ENCODE data around the gene CIAO2A.
A peak's percentile ranks its signal among the peaks of the same experiment; 100 is the strongest.

The CIAO2A gene

GRCh38 chr15:64093627-64094417 lies at the start of gene CIAO2A:
CIAO2A (minus strand) TSS chr15:64093838; CDS start chr15:64093768, 70 bp downstream.
- peak within 1 kb of the TSS; percentile 83 for H3K4me3 ChIP-seq (ENCODE audit: low read depth, low read length)
- TF ChIP-seq POLR2A (IDR thresholded peaks at IDR 0.05; ENCODE audit: extremely low read depth, insufficient read length) (peak; percentile 83), MYC (IDR thresholded peaks at IDR 0.05; ENCODE audit: low read depth, low read length) (no peak; the same call in 1 of the 2 replicates), CTCF (IDR thresholded peaks at IDR 0.05; ENCODE audit: low read depth, low read length) (no peak), MAX (IDR thresholded peaks at IDR 0.05; ENCODE audit: low read depth, low read length) (peak; percentile 60)
- peak; percentile 100 for DNase-seq (ENCODE audit: low read depth)

GRCh38 chr15:64143276-64143675 lies 49.6 kb upstream of the CIAO2A start:
- H3K4me3 ChIP-seq (ENCODE audit: low read depth, low read length), result no peak overlapping the region
- TF ChIP-seq MAX (IDR thresholded peaks at IDR 0.05; ENCODE audit: low read depth, low read length) (no peak), MYC (IDR thresholded peaks at IDR 0.05; ENCODE audit: low read depth, low read length) (no peak), CTCF (IDR thresholded peaks at IDR 0.05; ENCODE audit: low read depth, low read length) (no peak), POLR2A (IDR thresholded peaks at IDR 0.05; ENCODE audit: extremely low read depth, insufficient read length) (no peak)
- DNase-seq (ENCODE audit: low read depth), result no peak

GRCh38 chr15:64141798-64142512 lies 48.3 kb upstream of the CIAO2A start:
- DNase-seq (ENCODE audit: low read depth), result no peak
- TF ChIP-seq MAX (IDR thresholded peaks at IDR 0.05; ENCODE audit: low read depth, low read length) (no peak), POLR2A (IDR thresholded peaks at IDR 0.05; ENCODE audit: extremely low read depth, insufficient read length) (no peak), CTCF (IDR thresholded peaks at IDR 0.05; ENCODE audit: low read depth, low read length) (no peak), MYC (IDR thresholded peaks at IDR 0.05; ENCODE audit: low read depth, low read length) (no peak)

GRCh38 chr15:64138331-64138941 lies 44.8 kb upstream of the CIAO2A start:
- no peak overlapping the region for H3K4me3 ChIP-seq (ENCODE audit: low read depth, low read length)
- TF ChIP-seq POLR2A (IDR thresholded peaks at IDR 0.05; ENCODE audit: extremely low read depth, insufficient read length) (no peak), MYC (IDR thresholded peaks at IDR 0.05; ENCODE audit: low read depth, low read length) (no peak), CTCF (IDR thresholded peaks at IDR 0.05; ENCODE audit: low read depth, low read length) (no peak), MAX (IDR thresholded peaks at IDR 0.05; ENCODE audit: low read depth, low read length) (no peak)
- DNase-seq (ENCODE audit: low read depth), result no peak

More at GRCh38 chr15:64141798-64142512, 48.3 kb upstream of the CIAO2A start:
- H3K4me3 ChIP-seq (ENCODE audit: low read depth, low read length), result no peak overlapping the region

GRCh38 chr15:64137226-64137833 lies 43.7 kb upstream of the CIAO2A start:
- TF ChIP-seq CTCF (IDR thresholded peaks at IDR 0.05; ENCODE audit: low read depth, low read length), result peak; percentile 1
- TF ChIP-seq MAX (IDR thresholded peaks at IDR 0.05; ENCODE audit: low read depth, low read length), result no peak
- no peak for DNase-seq (ENCODE audit: low read depth)

More at GRCh38 chr15:64137226-64137833, 43.7 kb upstream of the CIAO2A start:
- H3K4me3 ChIP-seq (ENCODE audit: low read depth, low read length), result no peak overlapping the region
